ENCODE results near the gene PIP5K1A. TPM values are rescaled to one million over a fixed set of nuclear protein-coding genes. Genes with fewer than 3 reads are reported as not detected.

The PIP5K1A gene
- polyA plus RNA-seq (2013, experiment 1 of 2) = 72.7 TPM
- polyA plus RNA-seq (2013, experiment 2 of 2) = 64.5 TPM

- H3K4me3 ChIP-seq (ENCODE audit: extremely low read depth, insufficient read depth, low read length, poor library complexity, severe bottlenecking) = peak within 1 kb of the TSS; percentile 100
- no peaks in the 10 kb centered on the region for H3K9me3 ChIP-seq (ENCODE audit: control insufficient read depth, low read length)
- H3K27ac ChIP-seq (ENCODE audit: low read depth, low read length, severe bottlenecking) = peak within 1 kb of the TSS; percentile 89
- WGBS, 2 experiments (ENCODE audit: insufficient coverage in 2 of 2) = 0% methylated on average over 46 to 52 of the region's 60 CpGs
- H3K4me1 ChIP-seq (ENCODE audit: control insufficient read depth, insufficient read depth, low read length, poor library complexity, severe bottlenecking) = no peaks in the 10 kb centered on the region
- peaks cover 24% of the 10 kb centered on the region for H3K36me3 ChIP-seq (ENCODE audit: control insufficient read depth, insufficient read depth, low read length)
These were observed at the start of gene PIP5K1A for GRCh38 chr1:151198254-151199127. Gene PIP5K1A, plus strand, starts transcription at chr1:151198552. Its CDS starts 445 bp downstream, at chr1:151198997.

- no peaks in the 10 kb centered on the region for H3K9me3 ChIP-seq (ENCODE audit: control insufficient read depth, low read length)
- WGBS, 2 experiments (ENCODE audit: insufficient coverage in 2 of 2) = 67 to 88% methylated on average over 3 to 4 of the region's 4 CpGs
These were observed 41.9 kb upstream of the PIP5K1A start, which contains the start of gene TNFAIP8L2 for GRCh38 chr1:151156515-151156819. Gene TNFAIP8L2, plus strand, starts transcription at chr1:151156649. Its CDS starts 2,049 bp downstream, at chr1:151158698.

GRCh38 chr1:151157067-151157531 lies 41.3 kb upstream of the PIP5K1A start:
- Histone ChIP-seq H3K36me3 (ENCODE audit: control insufficient read depth, insufficient read depth, low read length) (peaks cover 29% of the 10 kb centered on the region), H3K4me3 (ENCODE audit: extremely low read depth, insufficient read depth, low read length, poor library complexity, severe bottlenecking) (no peak overlapping the region), H3K9me3 (ENCODE audit: control insufficient read depth, low read length) (no peaks in the 10 kb centered on the region), H3K4me1 (ENCODE audit: control insufficient read depth, insufficient read depth, low read length, poor library complexity, severe bottlenecking) (peaks cover 5% of the 10 kb centered on the region), H3K27ac (ENCODE audit: low read depth, low read length, severe bottlenecking) (no peak overlapping the region)
- WGBS, 2 experiments (ENCODE audit: insufficient coverage in 2 of 2) = 95% methylated on average over 4 to 5 of the region's 6 CpGs

More at GRCh38 chr1:151156515-151156819, 41.9 kb upstream of the PIP5K1A start, which contains the start of gene TNFAIP8L2:
- Histone ChIP-seq H3K4me3 (ENCODE audit: extremely low read depth, insufficient read depth, low read length, poor library complexity, severe bottlenecking) (no peak within 1 kb of the TSS), H3K27ac (ENCODE audit: low read depth, low read length, severe bottlenecking) (no peak within 1 kb of the TSS), H3K36me3 (ENCODE audit: control insufficient read depth, insufficient read depth, low read length) (peaks cover 23% of the 10 kb centered on the region), H3K4me1 (ENCODE audit: control insufficient read depth, insufficient read depth, low read length, poor library complexity, severe bottlenecking) (peaks cover 5% of the 10 kb centered on the region)

GRCh38 chr1:151158326-151158725 lies 40.0 kb upstream of the PIP5K1A start:
- no peak overlapping the region for H3K27ac ChIP-seq (ENCODE audit: low read depth, low read length, severe bottlenecking)
- peaks cover 5% of the 10 kb centered on the region for H3K4me1 ChIP-seq (ENCODE audit: control insufficient read depth, insufficient read depth, low read length, poor library complexity, severe bottlenecking)
- 94 to 96% methylated on average over 4 to 5 of the region's 5 CpGs for WGBS, 2 experiments (ENCODE audit: insufficient coverage in 2 of 2)
- H3K9me3 ChIP-seq (ENCODE audit: control insufficient read depth, low read length) = no peaks in the 10 kb centered on the region
- peaks cover 29% of the 10 kb centered on the region for H3K36me3 ChIP-seq (ENCODE audit: control insufficient read depth, insufficient read depth, low read length)
- no peak overlapping the region for H3K4me3 ChIP-seq (ENCODE audit: extremely low read depth, insufficient read depth, low read length, poor library complexity, severe bottlenecking)

- Histone ChIP-seq H3K36me3 (ENCODE audit: control insufficient read depth, insufficient read depth, low read length) (peaks cover 29% of the 10 kb centered on the region), H3K4me1 (ENCODE audit: control insufficient read depth, insufficient read depth, low read length, poor library complexity, severe bottlenecking) (peaks cover 5% of the 10 kb centered on the region), H3K9me3 (ENCODE audit: control insufficient read depth, low read length) (no peaks in the 10 kb centered on the region), H3K27ac (ENCODE audit: low read depth, low read length, severe bottlenecking) (no peak overlapping the region), H3K4me3 (ENCODE audit: extremely low read depth, insufficient read depth, low read length, poor library complexity, severe bottlenecking) (no peak overlapping the region)
- 94 to 96% methylated on average over 22 of the region's 22 CpGs for WGBS, 2 experiments (ENCODE audit: insufficient coverage in 2 of 2)
These were observed 39.6 kb upstream of the PIP5K1A start for GRCh38 chr1:151158751-151159251.

- Histone ChIP-seq H3K9me3 (ENCODE audit: control insufficient read depth, low read length) (no peaks in the 10 kb centered on the region), H3K36me3 (ENCODE audit: control insufficient read depth, insufficient read depth, low read length) (peaks cover 29% of the 10 kb centered on the region), H3K4me3 (ENCODE audit: extremely low read depth, insufficient read depth, low read length, poor library complexity, severe bottlenecking) (no peak overlapping the region), H3K27ac (ENCODE audit: low read depth, low read length, severe bottlenecking) (no peak overlapping the region), H3K4me1 (ENCODE audit: control insufficient read depth, insufficient read depth, low read length, poor library complexity, severe bottlenecking) (peaks cover 5% of the 10 kb centered on the region)
These were observed 39.0 kb upstream of the PIP5K1A start for GRCh38 chr1:151159373-151159772.

- Histone ChIP-seq H3K36me3 (ENCODE audit: control insufficient read depth, insufficient read depth, low read length) (peaks cover 27% of the 10 kb centered on the region), H3K9me3 (ENCODE audit: control insufficient read depth, low read length) (no peaks in the 10 kb centered on the region), H3K27ac (ENCODE audit: low read depth, low read length, severe bottlenecking) (peak overlapping the region; percentile 18), H3K4me1 (ENCODE audit: control insufficient read depth, insufficient read depth, low read length, poor library complexity, severe bottlenecking) (peaks cover 3% of the 10 kb centered on the region), H3K4me3 (ENCODE audit: extremely low read depth, insufficient read depth, low read length, poor library complexity, severe bottlenecking) (peak overlapping the region; percentile 67)
- WGBS, 2 experiments (ENCODE audit: insufficient coverage in 2 of 2) = 37 to 44% methylated on average over 9 to 11 of the region's 11 CpGs
These were observed 33.5 kb upstream of the PIP5K1A start for GRCh38 chr1:151164732-151165280.

GRCh38 chr1:151165281-151165737 lies 33.0 kb upstream of the PIP5K1A start:
- Histone ChIP-seq H3K9me3 (ENCODE audit: control insufficient read depth, low read length) (no peaks in the 10 kb centered on the region), H3K36me3 (ENCODE audit: control insufficient read depth, insufficient read depth, low read length) (peaks cover 27% of the 10 kb centered on the region), H3K4me1 (ENCODE audit: control insufficient read depth, insufficient read depth, low read length, poor library complexity, severe bottlenecking) (peaks cover 3% of the 10 kb centered on the region), H3K4me3 (ENCODE audit: extremely low read depth, insufficient read depth, low read length, poor library complexity, severe bottlenecking) (peak overlapping the region; percentile 67), H3K27ac (ENCODE audit: low read depth, low read length, severe bottlenecking) (peak overlapping the region; percentile 78)
- 1 to 4% methylated on average over 12 to 13 of the region's 15 CpGs for WGBS, 2 experiments (ENCODE audit: insufficient coverage in 2 of 2)

- 0 to 1% methylated on average over 35 to 36 of the region's 38 CpGs for WGBS, 2 experiments (ENCODE audit: insufficient coverage in 2 of 2)
- peak within 1 kb of the TSS; percentile 78 for H3K27ac ChIP-seq (ENCODE audit: low read depth, low read length, severe bottlenecking)
These were observed 32.4 kb upstream of the PIP5K1A start, which contains the start of the genes LYSMD1 and SCNM1 for GRCh38 chr1:151165738-151166504. Gene LYSMD1, minus strand, starts transcription at chr1:151165902. Its CDS starts 644 bp downstream, at chr1:151165258. Gene SCNM1, plus strand, starts transcription at chr1:151166144. Its CDS starts 9 bp downstream, at chr1:151166153.

GRCh38 chr1:151166505-151166956 lies 31.8 kb upstream of the PIP5K1A start:
- Histone ChIP-seq H3K4me1 (ENCODE audit: control insufficient read depth, insufficient read depth, low read length, poor library complexity, severe bottlenecking) (peaks cover 3% of the 10 kb centered on the region), H3K4me3 (ENCODE audit: extremely low read depth, insufficient read depth, low read length, poor library complexity, severe bottlenecking) (peak overlapping the region; percentile 67), H3K36me3 (ENCODE audit: control insufficient read depth, insufficient read depth, low read length) (peaks cover 32% of the 10 kb centered on the region), H3K27ac (ENCODE audit: low read depth, low read length, severe bottlenecking) (peak overlapping the region; percentile 77), H3K9me3 (ENCODE audit: control insufficient read depth, low read length) (no peaks in the 10 kb centered on the region)
- WGBS, 2 experiments (ENCODE audit: insufficient coverage in 2 of 2) = 1 to 13% methylated on average over 13 to 14 of the region's 15 CpGs

More at GRCh38 chr1:151165738-151166504, 32.4 kb upstream of the PIP5K1A start, which contains the start of the genes LYSMD1 and SCNM1:
- Histone ChIP-seq H3K9me3 (ENCODE audit: control insufficient read depth, low read length) (no peaks in the 10 kb centered on the region), H3K36me3 (ENCODE audit: control insufficient read depth, insufficient read depth, low read length) (peaks cover 30% of the 10 kb centered on the region), H3K4me1 (ENCODE audit: control insufficient read depth, insufficient read depth, low read length, poor library complexity, severe bottlenecking) (peaks cover 3% of the 10 kb centered on the region), H3K4me3 (ENCODE audit: extremely low read depth, insufficient read depth, low read length, poor library complexity, severe bottlenecking) (peak within 1 kb of the TSS; percentile 67)
